Mesenchymal stem cell (in vitro differentiated cells and primary cell): Measurements from ENCODE around the gene PDE7B.

Experiments
- DNase-seq: peaks from one replicate; pipeline ENCODE4 v3.0.0-alpha.2; 2013
- H2AFZ ChIP-seq: one replicate; pipeline ENCODE4 v1.6.1; 2013; ENCODE audit warnings: low read depth, mild to moderate bottlenecking, control low read depth, inconsistent platforms, low read length, moderate library complexity
- H2AK5ac ChIP-seq: 2 replicates; pipeline ENCODE4 v1.6.1; 2013; ENCODE audit warnings: low read length, moderate library complexity, mild to moderate bottlenecking, inconsistent platforms; ENCODE audit not compliant: severe bottlenecking
- H2BK120ac ChIP-seq: one replicate; pipeline ENCODE4 v1.6.1; 2013; ENCODE audit warnings: low read depth, mild to moderate bottlenecking, inconsistent platforms, low read length, moderate library complexity
- H2BK12ac ChIP-seq, 2 experiments: one replicate each; pipeline ENCODE4 v1.6.1; 2013; ENCODE audit warnings: inconsistent platforms in 2 of 2, low read length in 2 of 2, mild to moderate bottlenecking in 2 of 2, moderate library complexity in 2 of 2, control low read depth in 1 of 2
- H2BK15ac ChIP-seq: one replicate; pipeline ENCODE4 v1.6.1; 2013; ENCODE audit warnings: mild to moderate bottlenecking, low read depth, inconsistent platforms; ENCODE audit not compliant: poor library complexity, severe bottlenecking
- H2BK5ac ChIP-seq: 2 replicates; pipeline ENCODE4 v1.6.1; 2013; ENCODE audit warnings: low read depth, mild to moderate bottlenecking, low read length, control low read depth, inconsistent platforms; ENCODE audit not compliant: poor library complexity, severe bottlenecking
- H3K14ac ChIP-seq, 2 experiments: one replicate each; pipeline ENCODE4 v1.6.1; 2013; ENCODE audit warnings: inconsistent platforms in 2 of 2, low read length in 2 of 2, control low read depth in 1 of 2, mild to moderate bottlenecking in 1 of 2, moderate library complexity in 1 of 2
- H3K18ac ChIP-seq, 2 experiments: one replicate each; pipeline ENCODE4 v1.6.1; 2013; ENCODE audit warnings: inconsistent platforms in 2 of 2, low read length in 2 of 2, control low read depth in 1 of 2, low read depth in 1 of 2, mild to moderate bottlenecking in 1 of 2
- H3K23ac ChIP-seq, 2 experiments: one replicate each; pipeline ENCODE4 v1.6.1; 2013; ENCODE audit warnings: inconsistent platforms in 2 of 2, low read length in 2 of 2, mild to moderate bottlenecking in 2 of 2, moderate library complexity in 2 of 2, control low read depth in 1 of 2
- H3K27ac ChIP-seq: 2 replicates; pipeline ENCODE4 v1.5.1; 2013; ENCODE audit warnings: mild to moderate bottlenecking, moderate library complexity, low read length, control low read depth, inconsistent platforms; ENCODE audit not compliant: poor library complexity, severe bottlenecking
- H3K27me3 ChIP-seq, 2 experiments: 2 replicates each; pipeline versions ENCODE4 v1.6.1 to v1.7.0; 2013; ENCODE audit warnings: low read length in 2 of 2, mild to moderate bottlenecking in 2 of 2, moderate library complexity in 2 of 2, control low read depth in 1 of 2, inconsistent platforms in 1 of 2; ENCODE audit not compliant: control insufficient read depth in 1 of 2, insufficient read depth in 1 of 2
- H3K36me3 ChIP-seq, 2 experiments: 2 replicates each; pipeline versions ENCODE4 v1.6.1 to v1.7.0; 2013; ENCODE audit warnings: low read length in 2 of 2, control low read depth in 1 of 2, inconsistent platforms in 1 of 2, low read depth in 1 of 2, mild to moderate bottlenecking in 1 of 2; ENCODE audit not compliant: insufficient read depth in 2 of 2, control insufficient read depth in 1 of 2
- H3K4ac ChIP-seq, 2 experiments: one replicate each; pipeline ENCODE4 v1.6.1; 2013; ENCODE audit warnings: inconsistent platforms in 2 of 2, low read length in 2 of 2, mild to moderate bottlenecking in 2 of 2, moderate library complexity in 2 of 2, control low read depth in 1 of 2, low read depth in 1 of 2
- H3K4me1 ChIP-seq: 2 replicates; pipeline ENCODE4 v1.6.1; 2013; ENCODE audit warnings: low read depth, low read length, control low read depth; ENCODE audit not compliant: control insufficient read depth, insufficient read depth
- H3K4me2 ChIP-seq: 2 replicates; pipeline ENCODE4 v1.6.1; 2013; ENCODE audit warnings: low read length, mild to moderate bottlenecking, inconsistent platforms; ENCODE audit not compliant: poor library complexity, severe bottlenecking
- H3K4me3 ChIP-seq, 2 experiments: 2 replicates each; pipeline versions ENCODE4 v1.5.1 to v1.7.0; 2013; ENCODE audit warnings: low read length in 2 of 2, mild to moderate bottlenecking in 2 of 2, control low read depth in 1 of 2, low read depth in 1 of 2; ENCODE audit not compliant: insufficient read depth in 1 of 2
- H3K79me1 ChIP-seq: replicated peaks from 2 replicates; pipeline ENCODE4 v1.6.1; 2013; ENCODE audit warnings: mild to moderate bottlenecking, control low read depth, low read length, inconsistent platforms; ENCODE audit not compliant: poor library complexity, severe bottlenecking
- H3K9ac ChIP-seq: 2 replicates; pipeline ENCODE4 v1.7.0; 2013; ENCODE audit warnings: mild to moderate bottlenecking, low read length, moderate library complexity
- H3K9me3 ChIP-seq: 2 replicates; pipeline ENCODE4 v1.7.0; 2013; ENCODE audit warnings: mild to moderate bottlenecking, low read length; ENCODE audit not compliant: control insufficient read depth
- H4K8ac ChIP-seq: one replicate; pipeline ENCODE4 v1.6.1; 2013; ENCODE audit warnings: inconsistent platforms, mild to moderate bottlenecking, low read length, moderate library complexity
- H4K91ac ChIP-seq: one replicate; pipeline ENCODE4 v1.6.1; 2013; ENCODE audit warnings: mild to moderate bottlenecking, low read length, inconsistent platforms
- WGBS: methylation state at CpG from one replicate; pipeline ENCODE4 v1.1.7; 2013; ENCODE audit warnings: mixed read lengths; 5-methylcytosine and 5-hydroxymethylcytosine counted together

PDE7B gene

GRCh38 chr6:136226027-136226673 lies 374.6 kb downstream of the PDE7B start:
- H3K23ac ChIP-seq, result no peak overlapping the region
- no peaks in the 10 kb centered on the region for H3K79me1 ChIP-seq
- H3K4me1 ChIP-seq, result peaks cover 6% of the 10 kb centered on the region
- no peaks in the 10 kb centered on the region for H3K36me3 ChIP-seq
- H3K9me3 ChIP-seq, result peaks cover 6% of the 10 kb centered on the region
- H2BK5ac ChIP-seq, result no peak overlapping the region
- 18% methylated on average over 10 of the region's 12 CpGs for WGBS
- H2AFZ ChIP-seq, result no peak overlapping the region
- no peak overlapping the region for H3K4ac ChIP-seq
- DNase-seq, result peak; percentile 70
- no peak overlapping the region for H3K14ac ChIP-seq
- H3K18ac ChIP-seq, result no peak overlapping the region
- H3K9ac ChIP-seq, result peak overlapping the region; percentile 89
- H2BK15ac ChIP-seq, result no peak overlapping the region
- H3K4me2 ChIP-seq, result no peak overlapping the region
- no peak overlapping the region for H2BK120ac ChIP-seq
- no peak overlapping the region for H4K91ac ChIP-seq
- H3K4me3 ChIP-seq, result peak overlapping the region in 1 of 2 experiments; percentile 47
- H4K8ac ChIP-seq, result no peak overlapping the region
- H3K27me3 ChIP-seq, result no peaks in the 10 kb centered on the region
- H2AK5ac ChIP-seq, result peak overlapping the region; percentile 89
- peak overlapping the region; percentile 77 for H3K27ac ChIP-seq
- H2BK12ac ChIP-seq, result no peak overlapping the region

DNA sequence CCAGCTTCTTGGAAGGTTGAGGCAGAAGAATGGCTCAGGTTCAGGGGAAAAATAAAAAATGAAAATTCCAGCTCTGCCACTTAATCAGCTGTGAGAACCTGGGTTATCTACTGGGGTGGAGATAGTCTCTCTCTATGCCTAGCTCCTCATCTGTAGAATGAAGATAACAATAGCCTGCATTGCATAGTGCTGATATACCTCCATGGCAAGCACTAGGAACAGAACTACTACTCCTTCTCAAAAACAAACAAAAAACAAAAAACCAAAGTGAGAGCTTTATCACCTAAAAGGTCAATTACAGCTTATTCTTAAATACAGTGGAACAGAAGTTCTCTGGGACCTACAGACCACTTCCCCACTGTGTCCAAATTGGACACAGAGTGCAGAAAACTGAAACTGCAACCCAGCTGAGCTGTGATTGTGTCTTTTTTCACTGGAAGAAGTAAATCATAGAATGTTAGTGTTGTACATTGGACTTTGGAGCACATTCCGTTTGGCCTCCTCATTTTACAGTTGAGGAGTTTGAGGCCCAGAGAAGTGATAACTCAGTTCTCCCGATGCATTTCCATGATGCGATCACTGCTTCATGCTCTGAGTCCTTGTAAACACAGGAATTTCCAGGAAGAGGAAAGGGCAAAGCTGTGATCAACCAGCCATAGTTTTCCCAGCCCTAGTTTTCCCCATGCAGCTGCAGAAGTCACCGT lies 375.3 kb downstream of the PDE7B start:
- H2BK5ac ChIP-seq, result no peak overlapping the region
- H3K4ac ChIP-seq, result no peak overlapping the region
- 71% methylated on average over 4 of the region's 4 CpGs for WGBS
- H3K4me2 ChIP-seq, result no peak overlapping the region
- no peak overlapping the region for H3K23ac ChIP-seq
- H3K27me3 ChIP-seq, result no peaks in the 10 kb centered on the region
- no peak overlapping the region for H4K8ac ChIP-seq
- H3K4me1 ChIP-seq, result peaks cover 6% of the 10 kb centered on the region
- H3K4me3 ChIP-seq, result peak overlapping the region in 1 of 2 experiments; percentile 47
- peak overlapping the region; percentile 77 for H3K27ac ChIP-seq
- H3K18ac ChIP-seq, result no peak overlapping the region
- H2AFZ ChIP-seq, result no peak overlapping the region
- no peaks in the 10 kb centered on the region for H3K79me1 ChIP-seq
- peak; percentile 74 for DNase-seq
- H2BK120ac ChIP-seq, result no peak overlapping the region
- H2BK12ac ChIP-seq, result peak overlapping the region in 1 of 2 experiments; percentile 37
- H3K14ac ChIP-seq, result no peak overlapping the region
- peak overlapping the region; percentile 89 for H2AK5ac ChIP-seq
- H2BK15ac ChIP-seq, result no peak overlapping the region
- peaks cover 3% of the 10 kb centered on the region for H3K9me3 ChIP-seq
- peak overlapping the region; percentile 89 for H3K9ac ChIP-seq
- H4K91ac ChIP-seq, result no peak overlapping the region
- H3K36me3 ChIP-seq, result no peaks in the 10 kb centered on the region

- no peak overlapping the region for H3K18ac ChIP-seq
- H2AFZ ChIP-seq, result no peak overlapping the region
- H3K9ac ChIP-seq, result no peak overlapping the region
- 100% methylated on average over 1 of the region's 2 CpGs for WGBS
- peaks cover 3% of the 10 kb centered on the region for H3K9me3 ChIP-seq
- no peak overlapping the region for H2BK15ac ChIP-seq
- H2BK5ac ChIP-seq, result no peak overlapping the region
- no peak overlapping the region for H2BK120ac ChIP-seq
- no peaks in the 10 kb centered on the region for H3K79me1 ChIP-seq
- H3K4me1 ChIP-seq, result peaks cover 6% of the 10 kb centered on the region
- H4K8ac ChIP-seq, result no peak overlapping the region
- no peak overlapping the region for H3K23ac ChIP-seq
- H3K27ac ChIP-seq, result no peak overlapping the region
- H2AK5ac ChIP-seq, result no peak overlapping the region
- H3K27me3 ChIP-seq, result no peaks in the 10 kb centered on the region
- H4K91ac ChIP-seq, result no peak overlapping the region
- no peaks in the 10 kb centered on the region for H3K36me3 ChIP-seq
- no peak for DNase-seq
- H2BK12ac ChIP-seq, result no peak overlapping the region
- H3K4me2 ChIP-seq, result no peak overlapping the region
- H3K14ac ChIP-seq, result no peak overlapping the region
- H3K4ac ChIP-seq, result no peak overlapping the region
- no peak overlapping the region for H3K4me3 ChIP-seq
Observed at GRCh38 chr6:136228814-136229213, 377.3 kb downstream of the PDE7B start.

DNA sequence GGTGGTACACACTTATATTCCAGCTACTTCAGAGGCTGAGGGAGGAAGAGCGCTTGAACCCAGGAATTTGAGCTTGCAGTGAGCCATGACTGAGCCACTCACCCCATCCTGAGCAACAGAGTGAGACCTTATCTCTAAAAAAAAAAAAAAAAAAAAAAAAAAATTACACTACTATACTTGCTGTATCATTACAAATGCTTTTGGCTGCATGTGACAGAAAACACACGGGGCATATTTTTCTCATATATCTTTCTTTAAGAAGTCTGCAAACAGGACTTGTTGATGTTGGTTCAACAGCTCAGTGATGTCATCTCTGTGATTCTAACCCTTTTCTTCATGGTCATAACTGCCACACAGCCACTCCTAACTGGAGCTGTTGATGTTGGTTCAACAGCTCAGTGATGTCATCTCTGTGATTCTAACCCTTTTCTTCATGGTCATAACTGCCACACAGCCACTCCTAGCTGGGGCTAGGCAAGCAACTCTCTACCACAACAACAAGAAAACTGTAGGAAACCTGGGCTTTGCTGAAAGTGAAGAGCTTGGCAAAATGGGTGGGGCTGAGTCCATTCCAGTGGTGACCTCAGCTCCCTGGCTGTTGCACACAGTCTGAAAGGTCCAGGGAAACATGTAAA lies 378.8 kb downstream of the PDE7B start:
- H2AK5ac ChIP-seq, result no peak overlapping the region
- H2BK120ac ChIP-seq, result no peak overlapping the region
- peak overlapping the region; percentile 7 for H3K9ac ChIP-seq
- no peak overlapping the region for H3K4me3 ChIP-seq
- no peak overlapping the region for H3K23ac ChIP-seq
- no peak overlapping the region for H2BK12ac ChIP-seq
- H2BK15ac ChIP-seq, result no peak overlapping the region
- peaks cover 2% of the 10 kb centered on the region for H3K79me1 ChIP-seq
- H3K27ac ChIP-seq, result no peak overlapping the region
- no peak overlapping the region for H3K4me2 ChIP-seq
- H3K18ac ChIP-seq, result peak overlapping the region in 1 of 2 experiments; percentile 48
- peaks cover 9% of the 10 kb centered on the region for H3K4me1 ChIP-seq
- H3K36me3 ChIP-seq, result no peaks in the 10 kb centered on the region
- H3K9me3 ChIP-seq, result no peaks in the 10 kb centered on the region
- DNase-seq, result no peak
- H3K14ac ChIP-seq, result no peak overlapping the region
- WGBS, result 100% methylated on average over 1 of the region's 2 CpGs
- peak overlapping the region; percentile 82 for H2AFZ ChIP-seq
- H3K27me3 ChIP-seq, result no peaks in the 10 kb centered on the region
- no peak overlapping the region for H2BK5ac ChIP-seq
- H4K8ac ChIP-seq, result no peak overlapping the region
- no peak overlapping the region for H4K91ac ChIP-seq
- H3K4ac ChIP-seq, result no peak overlapping the region
